HEK293 (cell line): ENCODE data around the gene MAU2.

Experiments
- EGR2 ChIP-seq: fragments of 450-650 bp; formaldehyde crosslinking; IDR thresholded peaks from 2 replicates; pipeline ENCODE4 v1.5.1; 2016; ENCODE audit warnings: low read depth, missing biosample characterization, missing genetic modification characterization
- KLF16 ChIP-seq: fragments of 450-650 bp; formaldehyde crosslinking; IDR thresholded peaks from 2 replicates; pipeline ENCODE4 v1.5.1; 2017; ENCODE audit warnings: missing biosample characterization, missing genetic modification characterization
- KLF8 ChIP-seq: fragments of 450-650 bp; formaldehyde crosslinking; IDR thresholded peaks from 2 replicates; pipeline ENCODE4 v1.5.1; 2016; ENCODE audit warnings: missing biosample characterization, missing genetic modification characterization
- OSR2 ChIP-seq: fragments of 450-650 bp; formaldehyde crosslinking; IDR thresholded peaks from 2 replicates; pipeline ENCODE4 v1.5.1; 2016; ENCODE audit warnings: missing biosample characterization, missing genetic modification characterization
- RBAK ChIP-seq: fragments of 450-650 bp; formaldehyde crosslinking; IDR thresholded peaks from 2 replicates; pipeline ENCODE4 v1.5.1; 2016; ENCODE audit warnings: missing biosample characterization, missing genetic modification characterization
- SALL2 ChIP-seq: fragments of 450-650 bp; formaldehyde crosslinking; IDR thresholded peaks from 2 replicates; pipeline ENCODE4 v1.5.0; 2017; ENCODE audit warnings: missing biosample characterization, mild to moderate bottlenecking, missing genetic modification characterization, borderline replicate concordance
- SCRT1 ChIP-seq: fragments of 450-650 bp; formaldehyde crosslinking; IDR thresholded peaks from 2 replicates; pipeline ENCODE4 v1.5.1; 2016; ENCODE audit warnings: missing biosample characterization, missing genetic modification characterization, borderline replicate concordance
- SP7 ChIP-seq: fragments of 450-650 bp; formaldehyde crosslinking; IDR thresholded peaks from 2 replicates; pipeline ENCODE4 v1.5.1; 2016; ENCODE audit warnings: missing biosample characterization, missing genetic modification characterization
- WT1 ChIP-seq: fragments of 450-650 bp; formaldehyde crosslinking; IDR thresholded peaks from 2 replicates; pipeline ENCODE4 v1.5.1; 2016; ENCODE audit warnings: missing biosample characterization, missing genetic modification characterization
- ZBTB7A ChIP-seq: fragments of 450-650 bp; formaldehyde crosslinking; IDR thresholded peaks from 2 replicates; pipeline ENCODE4 v1.5.1; 2016; ENCODE audit warnings: low read depth, missing biosample characterization, missing genetic modification characterization
- ZEB2 ChIP-seq: fragments of 450-650 bp; formaldehyde crosslinking; IDR thresholded peaks from 2 replicates; pipeline ENCODE4 v1.5.1; 2016; ENCODE audit warnings: missing biosample characterization, missing genetic modification characterization
- ZFP69B ChIP-seq: fragments of 450-650 bp; formaldehyde crosslinking; IDR thresholded peaks from 2 replicates; pipeline ENCODE4 v1.5.1; 2016; ENCODE audit warnings: missing biosample characterization, missing genetic modification characterization
- ZNF114 ChIP-seq: fragments of 450-650 bp; formaldehyde crosslinking; IDR thresholded peaks from 2 replicates; pipeline ENCODE4 v1.5.0; 2017; ENCODE audit warnings: missing biosample characterization, missing genetic modification characterization
- ZNF175 ChIP-seq: fragments of 450-650 bp; formaldehyde crosslinking; IDR thresholded peaks from 2 replicates; pipeline ENCODE4 v1.5.1; 2016; ENCODE audit warnings: missing biosample characterization, missing genetic modification characterization
- ZNF311 ChIP-seq: fragments of 450-650 bp; formaldehyde crosslinking; IDR thresholded peaks from 2 replicates; pipeline ENCODE4 v1.5.1; 2017; ENCODE audit warnings: missing biosample characterization, missing genetic modification characterization, borderline replicate concordance
- ZNF341 ChIP-seq: fragments of 450-650 bp; formaldehyde crosslinking; IDR thresholded peaks from 2 replicates; pipeline ENCODE4; 2016; ENCODE audit warnings: low read depth, missing biosample characterization, missing genetic modification characterization
- ZNF48 ChIP-seq: fragments of 450-650 bp; formaldehyde crosslinking; IDR thresholded peaks from 2 replicates; pipeline ENCODE4 v1.5.1; 2016; ENCODE audit warnings: missing biosample characterization, missing genetic modification characterization
- ZNF501 ChIP-seq: fragments of 450-650 bp; formaldehyde crosslinking; IDR thresholded peaks from 2 replicates; pipeline ENCODE4 v1.5.1; 2016; ENCODE audit warnings: missing biosample characterization, missing genetic modification characterization
- ZNF571 ChIP-seq: fragments of 450-650 bp; formaldehyde crosslinking; IDR thresholded peaks from 2 replicates; pipeline ENCODE4 v1.5.0; 2017; ENCODE audit warnings: missing biosample characterization, missing genetic modification characterization
- ZNF660 ChIP-seq: fragments of 450-650 bp; IDR thresholded peaks from 2 replicates; pipeline ENCODE4 v1.5.1; 2018; ENCODE audit warnings: missing biosample characterization, mild to moderate bottlenecking, missing genetic modification characterization
- ZNF843 ChIP-seq: fragments of 450-650 bp; formaldehyde crosslinking; IDR thresholded peaks from 2 replicates; pipeline ENCODE4 v1.5.1; 2016; ENCODE audit warnings: missing biosample characterization, missing genetic modification characterization
- TF ChIP-seq, protein P1 (sequence below): fragments of 450-650 bp; formaldehyde crosslinking; conservative IDR thresholded peaks from 2 replicates; pipeline ENCODE4 v1.5.1; 2016; ENCODE audit warnings: low read depth, missing biosample characterization, missing genetic modification characterization
- TF ChIP-seq, protein P2 (sequence below): fragments of 450-650 bp; formaldehyde crosslinking; IDR thresholded peaks from 2 replicates; pipeline ENCODE4 v1.5.1; 2017; ENCODE audit warnings: missing biosample characterization, mild to moderate bottlenecking, missing genetic modification characterization, moderate library complexity
- TF ChIP-seq, protein P3 (sequence below): fragments of 450-650 bp; formaldehyde crosslinking; IDR thresholded peaks from 2 replicates; pipeline ENCODE4 v1.5.1; 2017; ENCODE audit warnings: missing biosample characterization, missing genetic modification characterization
- TF ChIP-seq, protein P4 (sequence below): fragments of 450-650 bp; formaldehyde crosslinking; IDR thresholded peaks from 2 replicates; pipeline ENCODE4 v1.5.1; 2016; ENCODE audit warnings: missing biosample characterization, missing genetic modification characterization
- TF ChIP-seq, protein P5 (sequence below): fragments of 450-650 bp; formaldehyde crosslinking; IDR thresholded peaks from 2 replicates; pipeline ENCODE4 v1.5.1; 2016; ENCODE audit warnings: missing biosample characterization, missing genetic modification characterization, borderline replicate concordance

MAU2 gene

DNA sequence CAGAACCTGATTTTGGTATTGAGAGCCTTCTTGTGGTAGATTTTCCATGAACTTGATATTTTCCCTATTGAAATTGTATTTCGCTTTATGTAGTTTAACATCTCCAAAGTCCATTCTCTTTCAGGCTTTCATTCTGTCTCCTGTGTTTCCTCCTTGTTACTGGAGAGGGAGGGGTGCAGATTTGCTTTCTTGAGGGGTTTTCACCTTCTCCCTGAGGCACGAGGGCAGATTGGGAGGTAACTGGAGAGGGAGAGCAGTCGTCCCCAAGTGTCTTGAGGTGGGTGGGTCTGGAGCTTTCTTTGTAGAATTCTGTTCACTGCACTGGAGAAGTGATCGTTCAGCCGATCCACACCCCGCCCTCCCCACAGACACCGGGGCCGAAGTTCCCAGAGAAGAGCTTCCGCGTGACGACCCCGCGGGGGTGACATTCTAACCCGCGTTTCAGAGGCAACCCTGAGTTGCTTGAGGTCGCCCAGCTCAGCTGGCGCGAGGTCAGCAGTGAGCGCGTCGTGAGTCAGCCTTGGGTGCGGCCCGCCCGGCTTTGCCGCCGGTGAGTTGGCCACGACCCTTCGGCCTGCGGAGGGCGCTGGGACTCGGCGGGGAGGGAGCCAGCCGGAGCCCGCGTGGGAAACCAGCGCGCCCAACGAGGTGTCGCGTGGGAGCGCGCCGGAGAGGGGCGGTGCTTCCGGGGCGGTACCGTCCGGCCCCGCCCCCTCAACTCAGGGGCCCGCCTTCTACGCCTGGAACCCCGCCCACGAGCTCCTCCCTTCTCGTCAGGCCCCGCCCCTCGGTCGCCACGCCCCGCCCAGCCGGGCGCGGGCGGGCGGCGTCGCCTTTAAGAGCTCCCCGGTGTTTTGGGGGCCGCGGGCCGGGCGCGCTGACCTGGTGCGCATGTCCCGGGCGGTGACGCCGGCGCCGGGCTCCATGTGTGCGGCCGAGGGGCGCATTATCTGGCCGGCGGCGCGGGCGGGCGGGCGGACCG is 84.5 kb downstream of the MAU2 start, which contains the start of gene GATAD2A (continued):
- TF ChIP-seq ZBTB7A (tag by site-specific recombination): no peak
- TF ChIP-seq SALL2 (tag by site-specific recombination): no peak
- TF ChIP-seq ZFP69B: no peak
- TF ChIP-seq ZNF48 (tag by site-specific recombination): no peak
- TF ChIP-seq ZNF843 (tag by site-specific recombination): 0 out of 2 replicates have a peak, but pooled peaks have one; percentile 28
- TF ChIP-seq KLF16 (tag by site-specific recombination): peak; percentile 87
- peak; percentile 77 for TF ChIP-seq EGR2
- TF ChIP-seq, protein P1, sequence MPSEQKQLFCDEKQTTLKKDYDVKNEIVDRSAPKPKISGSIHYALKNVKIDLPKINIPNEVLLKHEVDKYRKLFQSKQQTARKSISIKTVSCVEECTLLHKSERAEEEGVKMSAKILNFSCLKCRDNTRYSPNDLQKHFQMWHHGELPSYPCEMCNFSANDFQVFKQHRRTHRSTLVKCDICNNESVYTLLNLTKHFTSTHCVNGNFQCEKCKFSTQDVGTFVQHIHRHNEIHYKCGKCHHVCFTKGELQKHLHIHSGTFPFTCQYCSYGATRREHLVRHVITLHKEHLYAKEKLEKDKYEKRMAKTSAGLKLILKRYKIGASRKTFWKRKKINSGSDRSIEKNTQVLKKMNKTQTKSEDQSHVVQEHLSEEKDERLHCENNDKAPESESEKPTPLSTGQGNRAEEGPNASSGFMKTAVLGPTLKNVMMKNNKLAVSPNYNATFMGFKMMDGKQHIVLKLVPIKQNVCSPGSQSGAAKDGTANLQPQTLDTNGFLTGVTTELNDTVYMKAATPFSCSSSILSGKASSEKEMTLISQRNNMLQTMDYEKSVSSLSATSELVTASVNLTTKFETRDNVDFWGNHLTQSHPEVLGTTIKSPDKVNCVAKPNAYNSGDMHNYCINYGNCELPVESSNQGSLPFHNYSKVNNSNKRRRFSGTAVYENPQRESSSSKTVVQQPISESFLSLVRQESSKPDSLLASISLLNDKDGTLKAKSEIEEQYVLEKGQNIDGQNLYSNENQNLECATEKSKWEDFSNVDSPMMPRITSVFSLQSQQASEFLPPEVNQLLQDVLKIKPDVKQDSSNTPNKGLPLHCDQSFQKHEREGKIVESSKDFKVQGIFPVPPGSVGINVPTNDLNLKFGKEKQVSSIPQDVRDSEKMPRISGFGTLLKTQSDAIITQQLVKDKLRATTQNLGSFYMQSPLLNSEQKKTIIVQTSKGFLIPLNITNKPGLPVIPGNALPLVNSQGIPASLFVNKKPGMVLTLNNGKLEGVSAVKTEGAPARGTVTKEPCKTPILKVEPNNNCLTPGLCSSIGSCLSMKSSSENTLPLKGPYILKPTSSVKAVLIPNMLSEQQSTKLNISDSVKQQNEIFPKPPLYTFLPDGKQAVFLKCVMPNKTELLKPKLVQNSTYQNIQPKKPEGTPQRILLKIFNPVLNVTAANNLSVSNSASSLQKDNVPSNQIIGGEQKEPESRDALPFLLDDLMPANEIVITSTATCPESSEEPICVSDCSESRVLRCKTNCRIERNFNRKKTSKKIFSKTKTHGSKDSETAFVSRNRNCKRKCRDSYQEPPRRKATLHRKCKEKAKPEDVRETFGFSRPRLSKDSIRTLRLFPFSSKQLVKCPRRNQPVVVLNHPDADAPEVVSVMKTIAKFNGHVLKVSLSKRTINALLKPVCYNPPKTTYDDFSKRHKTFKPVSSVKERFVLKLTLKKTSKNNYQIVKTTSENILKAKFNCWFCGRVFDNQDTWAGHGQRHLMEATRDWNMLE (tag by site-specific recombination): no peak
- peak; percentile 75 for TF ChIP-seq SP7
- TF ChIP-seq, protein P2, sequence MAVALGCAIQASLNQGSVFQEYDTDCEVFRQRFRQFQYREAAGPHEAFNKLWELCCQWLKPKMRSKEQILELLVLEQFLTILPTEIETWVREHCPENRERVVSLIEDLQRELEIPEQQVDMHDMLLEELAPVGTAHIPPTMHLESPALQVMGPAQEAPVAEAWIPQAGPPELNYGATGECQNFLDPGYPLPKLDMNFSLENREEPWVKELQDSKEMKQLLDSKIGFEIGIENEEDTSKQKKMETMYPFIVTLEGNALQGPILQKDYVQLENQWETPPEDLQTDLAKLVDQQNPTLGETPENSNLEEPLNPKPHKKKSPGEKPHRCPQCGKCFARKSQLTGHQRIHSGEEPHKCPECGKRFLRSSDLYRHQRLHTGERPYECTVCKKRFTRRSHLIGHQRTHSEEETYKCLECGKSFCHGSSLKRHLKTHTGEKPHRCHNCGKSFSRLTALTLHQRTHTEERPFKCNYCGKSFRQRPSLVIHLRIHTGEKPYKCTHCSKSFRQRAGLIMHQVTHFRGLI: peak; percentile 98
- TF ChIP-seq OSR2 (tag by site-specific recombination): no peak
- peak; percentile 96 for TF ChIP-seq KLF8 (tag by site-specific recombination)
- no peak for TF ChIP-seq ZNF501 (tag by site-specific recombination)
- no peak for TF ChIP-seq ZNF175 (tag by site-specific recombination)
- TF ChIP-seq, protein P3, sequence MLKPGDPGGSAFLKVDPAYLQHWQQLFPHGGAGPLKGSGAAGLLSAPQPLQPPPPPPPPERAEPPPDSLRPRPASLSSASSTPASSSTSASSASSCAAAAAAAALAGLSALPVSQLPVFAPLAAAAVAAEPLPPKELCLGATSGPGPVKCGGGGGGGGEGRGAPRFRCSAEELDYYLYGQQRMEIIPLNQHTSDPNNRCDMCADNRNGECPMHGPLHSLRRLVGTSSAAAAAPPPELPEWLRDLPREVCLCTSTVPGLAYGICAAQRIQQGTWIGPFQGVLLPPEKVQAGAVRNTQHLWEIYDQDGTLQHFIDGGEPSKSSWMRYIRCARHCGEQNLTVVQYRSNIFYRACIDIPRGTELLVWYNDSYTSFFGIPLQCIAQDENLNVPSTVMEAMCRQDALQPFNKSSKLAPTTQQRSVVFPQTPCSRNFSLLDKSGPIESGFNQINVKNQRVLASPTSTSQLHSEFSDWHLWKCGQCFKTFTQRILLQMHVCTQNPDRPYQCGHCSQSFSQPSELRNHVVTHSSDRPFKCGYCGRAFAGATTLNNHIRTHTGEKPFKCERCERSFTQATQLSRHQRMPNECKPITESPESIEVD (tag by site-specific recombination): no peak
- TF ChIP-seq ZNF341 (tag by site-specific recombination): peak; percentile 53; the same call in 1 of the 2 replicates
- TF ChIP-seq SCRT1: no peak
- TF ChIP-seq ZNF660: 0 out of 2 replicates have a peak, but pooled peaks have one; percentile 56
- no peak for TF ChIP-seq ZNF571 (tag by site-specific recombination)
- no peak; the same call in 1 of the 2 replicates for TF ChIP-seq WT1 (tag by site-specific recombination)
- TF ChIP-seq, protein P4, sequence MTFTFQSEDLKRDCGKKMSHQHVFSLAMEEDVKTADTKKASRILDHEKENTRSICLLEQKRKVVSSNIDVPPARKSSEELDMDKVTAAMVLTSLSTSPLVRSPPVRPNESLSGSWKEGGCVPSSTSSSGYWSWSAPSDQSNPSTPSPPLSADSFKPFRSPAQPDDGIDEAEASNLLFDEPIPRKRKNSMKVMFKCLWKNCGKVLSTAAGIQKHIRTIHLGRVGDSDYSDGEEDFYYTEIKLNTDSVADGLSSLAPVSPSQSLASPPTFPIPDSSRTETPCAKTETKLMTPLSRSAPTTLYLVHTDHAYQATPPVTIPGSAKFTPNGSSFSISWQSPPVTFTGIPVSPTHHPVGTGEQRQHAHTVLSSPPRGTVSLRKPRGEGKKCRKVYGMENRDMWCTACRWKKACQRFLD (tag by site-specific recombination): no peak
- TF ChIP-seq, protein P5, sequence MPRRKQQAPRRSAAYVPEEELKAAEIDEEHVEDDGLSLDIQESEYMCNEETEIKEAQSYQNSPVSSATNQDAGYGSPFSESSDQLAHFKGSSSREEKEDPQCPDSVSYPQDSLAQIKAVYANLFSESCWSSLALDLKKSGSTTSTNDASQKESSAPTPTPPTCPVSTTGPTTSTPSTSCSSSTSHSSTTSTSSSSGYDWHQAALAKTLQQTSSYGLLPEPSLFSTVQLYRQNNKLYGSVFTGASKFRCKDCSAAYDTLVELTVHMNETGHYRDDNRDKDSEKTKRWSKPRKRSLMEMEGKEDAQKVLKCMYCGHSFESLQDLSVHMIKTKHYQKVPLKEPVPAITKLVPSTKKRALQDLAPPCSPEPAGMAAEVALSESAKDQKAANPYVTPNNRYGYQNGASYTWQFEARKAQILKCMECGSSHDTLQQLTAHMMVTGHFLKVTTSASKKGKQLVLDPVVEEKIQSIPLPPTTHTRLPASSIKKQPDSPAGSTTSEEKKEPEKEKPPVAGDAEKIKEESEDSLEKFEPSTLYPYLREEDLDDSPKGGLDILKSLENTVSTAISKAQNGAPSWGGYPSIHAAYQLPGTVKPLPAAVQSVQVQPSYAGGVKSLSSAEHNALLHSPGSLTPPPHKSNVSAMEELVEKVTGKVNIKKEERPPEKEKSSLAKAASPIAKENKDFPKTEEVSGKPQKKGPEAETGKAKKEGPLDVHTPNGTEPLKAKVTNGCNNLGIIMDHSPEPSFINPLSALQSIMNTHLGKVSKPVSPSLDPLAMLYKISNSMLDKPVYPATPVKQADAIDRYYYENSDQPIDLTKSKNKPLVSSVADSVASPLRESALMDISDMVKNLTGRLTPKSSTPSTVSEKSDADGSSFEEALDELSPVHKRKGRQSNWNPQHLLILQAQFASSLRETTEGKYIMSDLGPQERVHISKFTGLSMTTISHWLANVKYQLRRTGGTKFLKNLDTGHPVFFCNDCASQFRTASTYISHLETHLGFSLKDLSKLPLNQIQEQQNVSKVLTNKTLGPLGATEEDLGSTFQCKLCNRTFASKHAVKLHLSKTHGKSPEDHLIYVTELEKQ: no peak
- no peak for TF ChIP-seq RBAK (tag by site-specific recombination)
- no peak for TF ChIP-seq ZNF311 (tag by site-specific recombination)
- TF ChIP-seq ZNF114 (tag by site-specific recombination): no peak
- TF ChIP-seq ZEB2 (tag by site-specific recombination): peak; percentile 78; the same call in 1 of the 2 replicates
